Loucy (cell line): Measurements from ENCODE around the gene CCDC60.

Experiments used
- H2AFZ ChIP-seq: fragments of 200-600 bp; sonication (generic); 2 replicates; pipeline ENCODE4 v1.6.0; 2016; ENCODE audit warnings: antibody characterized with exemption, mild to moderate bottlenecking, low read length, moderate library complexity
- H3F3A ChIP-seq: fragments of 200-600 bp; 2 replicates; pipeline ENCODE4 v1.6.0; 2016; ENCODE audit warnings: antibody characterized with exemption, low read depth, mild to moderate bottlenecking
- H3K27me3 ChIP-seq: fragments of 200-600 bp; sonication (generic); 2 replicates; pipeline ENCODE4 v1.6.1; 2014; ENCODE audit warnings: low read length, mild to moderate bottlenecking; ENCODE audit not compliant: insufficient read depth, poor library complexity, severe bottlenecking
- H3K36me3 ChIP-seq: fragments of 200-600 bp; sonication (generic); 2 replicates; pipeline ENCODE4 v1.6.1; 2016; ENCODE audit warnings: low read length; ENCODE audit not compliant: insufficient read depth
- H3K4me1 ChIP-seq: fragments of 200-600 bp; sonication (generic); 2 replicates; pipeline ENCODE4 v1.5.1; 2014; ENCODE audit warnings: low read length, mild to moderate bottlenecking; ENCODE audit not compliant: insufficient read depth, poor library complexity, severe bottlenecking
- H3K4me2 ChIP-seq: fragments of 200-600 bp; sonication (generic); 2 replicates; pipeline ENCODE4 v1.6.0; 2014; ENCODE audit warnings: antibody characterized with exemption, low read length, low read depth, mild to moderate bottlenecking; ENCODE audit not compliant: poor library complexity, severe bottlenecking
- H3K4me3 ChIP-seq: fragments of 200-600 bp; sonication (generic); 2 replicates; pipeline ENCODE4 v1.5.1; 2014; ENCODE audit warnings: low read length, mild to moderate bottlenecking, mixed read lengths; ENCODE audit not compliant: poor library complexity, severe bottlenecking
- H3K79me2 ChIP-seq: fragments of 200-600 bp; sonication (generic); 2 replicates; pipeline ENCODE4 v1.6.1; 2014; ENCODE audit warnings: low read length; ENCODE audit not compliant: insufficient read depth
- H3K9ac ChIP-seq: fragments of 200-600 bp; sonication (generic); 2 replicates; pipeline ENCODE4 v1.6.0; 2014; ENCODE audit warnings: mild to moderate bottlenecking, low read depth, low read length, moderate library complexity; ENCODE audit not compliant: poor library complexity, severe bottlenecking
- H3K9me2 ChIP-seq: fragments of 200-600 bp; sonication (generic); replicated peaks from 2 replicates; pipeline ENCODE4 v1.6.1; 2016; ENCODE audit warnings: low read depth, low read length, mixed read lengths
- H3K9me3 ChIP-seq: fragments of 200-600 bp; sonication (generic); 2 replicates; pipeline ENCODE4 v1.6.1; 2014; ENCODE audit warnings: mild to moderate bottlenecking, antibody characterized with exemption, low read length, low read depth; ENCODE audit not compliant: insufficient read depth
- H4K20me1 ChIP-seq: fragments of 200-600 bp; sonication (generic); 2 replicates; pipeline ENCODE4 v1.6.0; 2014; ENCODE audit warnings: antibody characterized with exemption, low read length, mild to moderate bottlenecking; ENCODE audit not compliant: insufficient read depth, poor library complexity, severe bottlenecking
- EZH2phosphoT487 ChIP-seq: fragments of 200-600 bp; IDR thresholded peaks from 2 replicates; pipeline ENCODE4 v1.6.1; 2018; ENCODE audit warnings: antibody characterized with exemption, mild to moderate bottlenecking, moderate library complexity, borderline replicate concordance
- TF ChIP-seq, protein P1 (sequence below): fragments of 200-600 bp; sonication (generic); conservative IDR thresholded peaks from 2 replicates; pipeline ENCODE4 v1.5.1; 2014; ENCODE audit warnings: mild to moderate bottlenecking, antibody characterized with exemption, low read length

Gene CCDC60

DNA sequence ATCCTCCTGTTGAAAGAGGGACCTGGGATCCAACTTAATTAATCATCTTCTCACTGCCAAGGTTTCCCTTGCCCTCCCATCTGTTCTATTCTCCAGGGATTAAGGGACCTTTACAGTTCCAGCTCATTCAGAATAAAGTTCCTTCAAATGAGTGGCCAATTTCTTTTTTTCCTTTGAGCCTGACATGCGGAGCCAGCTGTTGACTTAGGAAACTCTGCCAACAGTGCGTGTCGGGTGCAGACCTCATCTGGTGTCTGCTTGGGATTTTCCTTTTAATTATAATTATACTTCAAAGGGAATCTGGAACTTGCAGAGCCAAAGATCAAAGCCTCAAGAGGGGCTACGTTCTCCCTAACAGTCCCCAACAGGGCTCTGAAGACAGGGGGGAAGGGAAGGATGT, 64.8 kb downstream of the CCDC60 start:
- H3K9ac ChIP-seq: no peak overlapping the region
- no peaks in the 10 kb centered on the region for H3K36me3 ChIP-seq
- no peaks in the 10 kb centered on the region for H3K9me3 ChIP-seq
- no peaks in the 10 kb centered on the region for H3K79me2 ChIP-seq
- no peak overlapping the region for H2AFZ ChIP-seq
- TF ChIP-seq EZH2phosphoT487: no peak
- TF ChIP-seq, protein P1, sequence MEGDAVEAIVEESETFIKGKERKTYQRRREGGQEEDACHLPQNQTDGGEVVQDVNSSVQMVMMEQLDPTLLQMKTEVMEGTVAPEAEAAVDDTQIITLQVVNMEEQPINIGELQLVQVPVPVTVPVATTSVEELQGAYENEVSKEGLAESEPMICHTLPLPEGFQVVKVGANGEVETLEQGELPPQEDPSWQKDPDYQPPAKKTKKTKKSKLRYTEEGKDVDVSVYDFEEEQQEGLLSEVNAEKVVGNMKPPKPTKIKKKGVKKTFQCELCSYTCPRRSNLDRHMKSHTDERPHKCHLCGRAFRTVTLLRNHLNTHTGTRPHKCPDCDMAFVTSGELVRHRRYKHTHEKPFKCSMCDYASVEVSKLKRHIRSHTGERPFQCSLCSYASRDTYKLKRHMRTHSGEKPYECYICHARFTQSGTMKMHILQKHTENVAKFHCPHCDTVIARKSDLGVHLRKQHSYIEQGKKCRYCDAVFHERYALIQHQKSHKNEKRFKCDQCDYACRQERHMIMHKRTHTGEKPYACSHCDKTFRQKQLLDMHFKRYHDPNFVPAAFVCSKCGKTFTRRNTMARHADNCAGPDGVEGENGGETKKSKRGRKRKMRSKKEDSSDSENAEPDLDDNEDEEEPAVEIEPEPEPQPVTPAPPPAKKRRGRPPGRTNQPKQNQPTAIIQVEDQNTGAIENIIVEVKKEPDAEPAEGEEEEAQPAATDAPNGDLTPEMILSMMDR: no peak
- no peaks in the 10 kb centered on the region for H3F3A ChIP-seq
- no peaks in the 10 kb centered on the region for H3K9me2 ChIP-seq
- H3K4me2 ChIP-seq: no peak overlapping the region
- no peaks in the 10 kb centered on the region for H4K20me1 ChIP-seq
- no peaks in the 10 kb centered on the region for H3K27me3 ChIP-seq
- H3K4me1 ChIP-seq: no peaks in the 10 kb centered on the region
- H3K4me3 ChIP-seq: no peak overlapping the region

GRCh38 chr12:119406308-119406707, 71.8 kb downstream of the CCDC60 start:
- Histone ChIP-seq H4K20me1 (no peaks in the 10 kb centered on the region), H3K9me3 (no peaks in the 10 kb centered on the region), H3K9me2 (no peaks in the 10 kb centered on the region), H3K79me2 (no peaks in the 10 kb centered on the region), H3K27me3 (no peaks in the 10 kb centered on the region), H2AFZ (no peak overlapping the region), H3K4me1 (no peaks in the 10 kb centered on the region), H3F3A (no peaks in the 10 kb centered on the region), H3K4me2 (no peak overlapping the region), H3K9ac (no peak overlapping the region), H3K36me3 (no peaks in the 10 kb centered on the region), H3K4me3 (no peak overlapping the region)
- TF ChIP-seq EZH2phosphoT487: no peak
- TF ChIP-seq, protein P1: no peak

GRCh38 chr12:119406811-119407210, 72.3 kb downstream of the CCDC60 start:
- TF ChIP-seq, protein P1: no peak
- no peak for TF ChIP-seq EZH2phosphoT487
- Histone ChIP-seq H3K4me1 (no peaks in the 10 kb centered on the region), H3F3A (no peaks in the 10 kb centered on the region), H3K27me3 (no peaks in the 10 kb centered on the region), H4K20me1 (no peaks in the 10 kb centered on the region), H3K79me2 (no peaks in the 10 kb centered on the region), H3K9ac (no peak overlapping the region), H3K9me2 (no peaks in the 10 kb centered on the region), H3K36me3 (no peaks in the 10 kb centered on the region), H3K9me3 (no peaks in the 10 kb centered on the region), H3K4me3 (no peak overlapping the region), H3K4me2 (no peak overlapping the region), H2AFZ (no peak overlapping the region)
